Liver (tissue), 9 donors: Measurements from ENCODE around the gene SCML1. TPM values are rescaled to one million over a fixed set of nuclear protein-coding genes. Genes with fewer than 3 reads are reported as not detected.

Source experiments
- DNase-seq: peaks from one replicate; pipeline ENCODE4 v3.0.0-alpha.2; 2017; ENCODE audit warnings: low spot score
- H3K27ac ChIP-seq, 2 donors: one replicate each; pipeline ENCODE4 v1.7.0; 2013; ENCODE audit warnings: inconsistent platforms in 2 of 2, low read length in 2 of 2, control low read depth in 1 of 2, low read depth in 1 of 2, mild to moderate bottlenecking in 1 of 2
- H3K27me3 ChIP-seq, 4 donors: one replicate each; pipeline versions ENCODE4 v1.6.1 to v1.7.0; 2013; ENCODE audit warnings: low read length in 3 of 4, inconsistent platforms in 1 of 4, mild to moderate bottlenecking in 1 of 4, moderate library complexity in 1 of 4; ENCODE audit not compliant: control insufficient read depth in 4 of 4, insufficient read depth in 4 of 4
- H3K36me3 ChIP-seq, 4 donors: one replicate each; pipeline versions ENCODE4 v1.6.1 to v1.7.0; 2013; ENCODE audit warnings: low read length in 3 of 4, mild to moderate bottlenecking in 3 of 4, low read depth in 1 of 4, moderate library complexity in 1 of 4; ENCODE audit not compliant: control insufficient read depth in 4 of 4, insufficient read depth in 3 of 4
- H3K4me1 ChIP-seq, 4 donors: one replicate each; pipeline versions ENCODE4 v1.6.1 to v1.7.0; 2013; ENCODE audit warnings: low read length in 3 of 4, mild to moderate bottlenecking in 3 of 4, moderate library complexity in 1 of 4; ENCODE audit not compliant: control insufficient read depth in 4 of 4, insufficient read depth in 4 of 4
- H3K4me3 ChIP-seq, 3 donors: one replicate each; pipeline versions ENCODE4 v1.6.1 to v1.7.0; 2013; ENCODE audit warnings: low read length in 3 of 3, control low read depth in 1 of 3, low read depth in 1 of 3, mild to moderate bottlenecking in 1 of 3
- H3K9ac ChIP-seq, 2 donors: one replicate each; pipeline ENCODE4 v1.7.0; 2013; ENCODE audit warnings: low read length in 2 of 2, mild to moderate bottlenecking in 2 of 2, moderate library complexity in 2 of 2, control low read depth in 1 of 2, low read depth in 1 of 2
- H3K9me3 ChIP-seq, 4 donors: one replicate each; pipeline versions ENCODE4 v1.6.1 to v1.7.0; 2013; ENCODE audit warnings: low read length in 3 of 4; ENCODE audit not compliant: control insufficient read depth in 4 of 4
- EGR1 ChIP-seq, 2 donors: IDR thresholded peaks; 2 replicates each; pipeline ENCODE4 v1.6.1; 2016 to 2018; ENCODE audit warnings: antibody characterized with exemption in 2 of 2, low read depth in 2 of 2
- FOXA1 ChIP-seq: IDR thresholded peaks from 2 replicates; pipeline ENCODE4 v1.6.1; 2016; ENCODE audit warnings: antibody characterized with exemption
- FOXA2 ChIP-seq: IDR thresholded peaks from 2 replicates; pipeline ENCODE4 v1.6.1; 2016; ENCODE audit warnings: antibody characterized with exemption
- GABPA ChIP-seq, 2 donors: IDR thresholded peaks in 1 of 2; conservative IDR thresholded peaks in 1 of 2; 2 replicates each; pipeline ENCODE4 v1.6.1; 2016; ENCODE audit warnings: antibody characterized with exemption in 2 of 2, mild to moderate bottlenecking in 1 of 2, moderate library complexity in 1 of 2
- HNF4A ChIP-seq, 2 donors: conservative IDR thresholded peaks; 2 replicates each; pipeline ENCODE4 v1.6.1; 2016; ENCODE audit warnings: antibody characterized with exemption in 2 of 2, mild to moderate bottlenecking in 2 of 2
- HNF4G ChIP-seq: IDR thresholded peaks from 2 replicates; pipeline ENCODE4 v1.6.1; 2016; ENCODE audit warnings: antibody characterized with exemption
- JUND ChIP-seq, 2 donors: IDR thresholded peaks; 2 replicates each; pipeline ENCODE4 v1.6.1; 2016; ENCODE audit warnings: antibody characterized with exemption in 2 of 2
- NR2F2 ChIP-seq: IDR thresholded peaks from 2 replicates; pipeline ENCODE4 v1.6.1; 2016; ENCODE audit warnings: antibody characterized with exemption
- RXRA ChIP-seq, 2 donors: IDR thresholded peaks; 2 replicates each; pipeline ENCODE4 v1.6.1; 2017 to 2018; ENCODE audit warnings: antibody characterized with exemption in 2 of 2, mild to moderate bottlenecking in 1 of 2
- SP1 ChIP-seq: IDR thresholded peaks from 2 replicates; pipeline ENCODE4 v1.6.1; 2018; ENCODE audit warnings: antibody characterized with exemption, mild to moderate bottlenecking
- TAF1 ChIP-seq: conservative IDR thresholded peaks from 2 replicates; pipeline ENCODE4 v1.6.1; 2016; ENCODE audit warnings: antibody characterized with exemption, mild to moderate bottlenecking
- WGBS: extraction: QIAGEN DNeasy Blood & Tissue Kit; methylation state at CpG from one replicate; pipeline ENCODE4 v1.1.7; 2013; 5-methylcytosine and 5-hydroxymethylcytosine counted together
- polyA plus RNA-seq, 2 donors: library from polyadenylated mRNA; stranded (reverse) in 1 of 2; unstranded in 1 of 2; fragments of 200-250 nt in 1 of 2; fragments of >200 nt in 1 of 2; fragmentation: Nextera tagmentation in 1 of 2; extraction: Ambion mirVana in 1 of 2; gene quantifications; one replicate each; pipeline versions ENCODE4 v1.2.1 to v1.2.3, GENCODE V29; 2013 to 2015
- total RNA-seq, 2 donors: library from RNA; depleted of rRNA; stranded (reverse); fragments of >200 nt; gene quantifications; one replicate each; pipeline ENCODE4 v1.2.3, GENCODE V29; 2014
- TF ChIP-seq, protein P1 (sequence below): IDR thresholded peaks from 2 replicates; pipeline ENCODE4 v1.6.1; 2016; ENCODE audit warnings: antibody characterized with exemption, mild to moderate bottlenecking
- TF ChIP-seq, protein P2 (sequence below): fragments of 150-350 bp; IDR thresholded peaks from 2 replicates; pipeline ENCODE4 v1.5.1; 2017; ENCODE audit warnings: improper control_type of control experiment, low read depth, low read length; ENCODE audit not compliant: missing input control
- TF ChIP-seq, protein P3 (sequence below): IDR thresholded peaks from 2 replicates; pipeline ENCODE4 v1.6.1; 2016; ENCODE audit warnings: antibody characterized with exemption
- TF ChIP-seq, protein P4 (sequence below): IDR thresholded peaks from 2 replicates; pipeline ENCODE4 v1.6.1; 2016; ENCODE audit warnings: antibody characterized with exemption
- TF ChIP-seq, protein P5 (sequence below): IDR thresholded peaks from 2 replicates; pipeline ENCODE4 v1.6.1; 2016; ENCODE audit warnings: antibody characterized with exemption
- donor health status: healthy.
- donor health status: healthy.
- donor health status: healthy.
- donor health status: healthy.
- donor health status: healthy.

The SCML1 gene
- total and polyA plus RNA-seq, 4 donors: 7.9 to 17.9 (median 14.9) TPM

DNA sequence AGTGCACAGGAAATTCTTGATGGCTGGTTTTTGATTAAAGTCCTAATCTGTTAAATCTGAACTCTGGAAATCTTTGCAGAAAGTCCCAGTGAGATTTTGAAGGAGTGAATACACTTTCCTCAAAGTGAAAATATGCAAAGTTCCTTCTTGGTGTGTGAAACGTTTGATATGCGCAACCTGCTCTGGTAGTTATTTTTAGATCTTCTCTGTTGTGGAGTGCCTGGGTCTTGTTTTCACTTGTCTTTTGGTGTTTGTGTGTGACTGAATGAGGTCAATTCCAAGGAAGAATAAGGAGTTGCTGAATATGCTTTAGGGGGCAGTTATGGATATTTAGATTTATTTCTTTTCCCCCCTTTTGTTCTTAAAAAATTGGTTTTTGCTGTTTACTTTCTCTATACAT, 41.7 kb downstream of the SCML1 start:
- no peaks in the 10 kb centered on the region for H3K4me1 ChIP-seq
- TF ChIP-seq TAF1 (no peak), RXRA (IDR thresholded peaks at IDR 0.05) (no peak), SP1 (no peak), HNF4A (conservative IDR thresholded peaks at IDR 0.05) (no peak), FOXA2 (no peak), GABPA (IDR thresholded peaks at IDR 0.05 in 1 of 2, conservative IDR thresholded peaks at IDR 0.05 in 1 of 2) (no peak), FOXA1 (no peak), JUND (IDR thresholded peaks at IDR 0.05) (no peak), EGR1 (IDR thresholded peaks at IDR 0.05; ENCODE audit: low read depth in 2 of 2) (no peak), NR2F2 (no peak), HNF4G (no peak)
- TF ChIP-seq, protein P1, sequence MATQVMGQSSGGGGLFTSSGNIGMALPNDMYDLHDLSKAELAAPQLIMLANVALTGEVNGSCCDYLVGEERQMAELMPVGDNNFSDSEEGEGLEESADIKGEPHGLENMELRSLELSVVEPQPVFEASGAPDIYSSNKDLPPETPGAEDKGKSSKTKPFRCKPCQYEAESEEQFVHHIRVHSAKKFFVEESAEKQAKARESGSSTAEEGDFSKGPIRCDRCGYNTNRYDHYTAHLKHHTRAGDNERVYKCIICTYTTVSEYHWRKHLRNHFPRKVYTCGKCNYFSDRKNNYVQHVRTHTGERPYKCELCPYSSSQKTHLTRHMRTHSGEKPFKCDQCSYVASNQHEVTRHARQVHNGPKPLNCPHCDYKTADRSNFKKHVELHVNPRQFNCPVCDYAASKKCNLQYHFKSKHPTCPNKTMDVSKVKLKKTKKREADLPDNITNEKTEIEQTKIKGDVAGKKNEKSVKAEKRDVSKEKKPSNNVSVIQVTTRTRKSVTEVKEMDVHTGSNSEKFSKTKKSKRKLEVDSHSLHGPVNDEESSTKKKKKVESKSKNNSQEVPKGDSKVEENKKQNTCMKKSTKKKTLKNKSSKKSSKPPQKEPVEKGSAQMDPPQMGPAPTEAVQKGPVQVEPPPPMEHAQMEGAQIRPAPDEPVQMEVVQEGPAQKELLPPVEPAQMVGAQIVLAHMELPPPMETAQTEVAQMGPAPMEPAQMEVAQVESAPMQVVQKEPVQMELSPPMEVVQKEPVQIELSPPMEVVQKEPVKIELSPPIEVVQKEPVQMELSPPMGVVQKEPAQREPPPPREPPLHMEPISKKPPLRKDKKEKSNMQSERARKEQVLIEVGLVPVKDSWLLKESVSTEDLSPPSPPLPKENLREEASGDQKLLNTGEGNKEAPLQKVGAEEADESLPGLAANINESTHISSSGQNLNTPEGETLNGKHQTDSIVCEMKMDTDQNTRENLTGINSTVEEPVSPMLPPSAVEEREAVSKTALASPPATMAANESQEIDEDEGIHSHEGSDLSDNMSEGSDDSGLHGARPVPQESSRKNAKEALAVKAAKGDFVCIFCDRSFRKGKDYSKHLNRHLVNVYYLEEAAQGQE: no peak
- TF ChIP-seq, protein P2, sequence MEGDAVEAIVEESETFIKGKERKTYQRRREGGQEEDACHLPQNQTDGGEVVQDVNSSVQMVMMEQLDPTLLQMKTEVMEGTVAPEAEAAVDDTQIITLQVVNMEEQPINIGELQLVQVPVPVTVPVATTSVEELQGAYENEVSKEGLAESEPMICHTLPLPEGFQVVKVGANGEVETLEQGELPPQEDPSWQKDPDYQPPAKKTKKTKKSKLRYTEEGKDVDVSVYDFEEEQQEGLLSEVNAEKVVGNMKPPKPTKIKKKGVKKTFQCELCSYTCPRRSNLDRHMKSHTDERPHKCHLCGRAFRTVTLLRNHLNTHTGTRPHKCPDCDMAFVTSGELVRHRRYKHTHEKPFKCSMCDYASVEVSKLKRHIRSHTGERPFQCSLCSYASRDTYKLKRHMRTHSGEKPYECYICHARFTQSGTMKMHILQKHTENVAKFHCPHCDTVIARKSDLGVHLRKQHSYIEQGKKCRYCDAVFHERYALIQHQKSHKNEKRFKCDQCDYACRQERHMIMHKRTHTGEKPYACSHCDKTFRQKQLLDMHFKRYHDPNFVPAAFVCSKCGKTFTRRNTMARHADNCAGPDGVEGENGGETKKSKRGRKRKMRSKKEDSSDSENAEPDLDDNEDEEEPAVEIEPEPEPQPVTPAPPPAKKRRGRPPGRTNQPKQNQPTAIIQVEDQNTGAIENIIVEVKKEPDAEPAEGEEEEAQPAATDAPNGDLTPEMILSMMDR: no peak
- TF ChIP-seq, protein P3, sequence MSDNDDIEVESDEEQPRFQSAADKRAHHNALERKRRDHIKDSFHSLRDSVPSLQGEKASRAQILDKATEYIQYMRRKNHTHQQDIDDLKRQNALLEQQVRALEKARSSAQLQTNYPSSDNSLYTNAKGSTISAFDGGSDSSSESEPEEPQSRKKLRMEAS: no peak
- TF ChIP-seq, protein P4, sequence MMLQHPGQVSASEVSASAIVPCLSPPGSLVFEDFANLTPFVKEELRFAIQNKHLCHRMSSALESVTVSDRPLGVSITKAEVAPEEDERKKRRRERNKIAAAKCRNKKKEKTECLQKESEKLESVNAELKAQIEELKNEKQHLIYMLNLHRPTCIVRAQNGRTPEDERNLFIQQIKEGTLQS: no peak
- no peak overlapping the region for H3K4me3 ChIP-seq
- peaks cover 0 to 7% (median 3%) of the 10 kb centered on the region in 4 donors for H3K9me3 ChIP-seq
- 74% methylated on average over 2 of the region's 2 CpGs for WGBS
- H3K36me3 ChIP-seq: no peaks in the 10 kb centered on the region
- DNase-seq: no peak
- no peak overlapping the region for H3K9ac ChIP-seq
- H3K27me3 ChIP-seq: no peaks in the 10 kb centered on the region
- no peak overlapping the region for H3K27ac ChIP-seq

DNA sequence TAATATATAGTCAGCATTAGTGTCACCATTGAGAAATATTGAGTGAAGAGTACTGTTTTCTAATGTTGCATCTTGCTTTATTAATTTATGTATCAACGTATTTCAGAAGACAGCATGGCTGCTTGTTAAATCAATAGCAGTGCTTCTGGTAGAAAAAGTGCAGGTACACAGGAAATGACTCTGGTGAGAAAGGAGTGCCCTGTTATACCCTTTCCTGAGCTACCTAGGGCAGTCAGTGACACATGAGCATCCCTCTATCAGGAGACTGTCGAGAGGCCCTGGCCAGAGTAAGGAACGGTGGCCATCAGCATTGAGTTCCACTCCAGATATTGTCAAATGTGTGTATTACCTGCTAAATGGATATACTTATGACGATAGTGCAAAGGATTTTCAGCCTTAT, 42.1 kb downstream of the SCML1 start:
- TF ChIP-seq, protein P5, sequence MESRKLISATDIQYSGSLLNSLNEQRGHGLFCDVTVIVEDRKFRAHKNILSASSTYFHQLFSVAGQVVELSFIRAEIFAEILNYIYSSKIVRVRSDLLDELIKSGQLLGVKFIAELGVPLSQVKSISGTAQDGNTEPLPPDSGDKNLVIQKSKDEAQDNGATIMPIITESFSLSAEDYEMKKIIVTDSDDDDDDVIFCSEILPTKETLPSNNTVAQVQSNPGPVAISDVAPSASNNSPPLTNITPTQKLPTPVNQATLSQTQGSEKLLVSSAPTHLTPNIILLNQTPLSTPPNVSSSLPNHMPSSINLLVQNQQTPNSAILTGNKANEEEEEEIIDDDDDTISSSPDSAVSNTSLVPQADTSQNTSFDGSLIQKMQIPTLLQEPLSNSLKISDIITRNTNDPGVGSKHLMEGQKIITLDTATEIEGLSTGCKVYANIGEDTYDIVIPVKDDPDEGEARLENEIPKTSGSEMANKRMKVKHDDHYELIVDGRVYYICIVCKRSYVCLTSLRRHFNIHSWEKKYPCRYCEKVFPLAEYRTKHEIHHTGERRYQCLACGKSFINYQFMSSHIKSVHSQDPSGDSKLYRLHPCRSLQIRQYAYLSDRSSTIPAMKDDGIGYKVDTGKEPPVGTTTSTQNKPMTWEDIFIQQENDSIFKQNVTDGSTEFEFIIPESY: no peak
- no peaks in the 10 kb centered on the region for H3K27me3 ChIP-seq
- no peaks in the 10 kb centered on the region for H3K4me1 ChIP-seq
- no peak overlapping the region for H3K4me3 ChIP-seq
- H3K27ac ChIP-seq: no peak overlapping the region
- no peaks in the 10 kb centered on the region for H3K36me3 ChIP-seq
- no peak for DNase-seq
- WGBS: 91% methylated on average over 4 of the region's 4 CpGs
- peaks cover 0 to 7% (median 3%) of the 10 kb centered on the region in 4 donors for H3K9me3 ChIP-seq
- H3K9ac ChIP-seq: no peak overlapping the region
